IMR-90 (cell line): ENCODE measurements around the gene CITED2. TPM values are rescaled to one million over a fixed set of nuclear protein-coding genes. Genes with fewer than 3 reads are reported as not detected.

Experiments used
- ATAC-seq: fragments of 200-7000 bp; cut with Tn5 transposase; 2 replicates; pipeline ENCODE4 v1.9.1; 2020; ENCODE audit warnings: low read depth, mild to moderate bottlenecking, moderate library complexity
- BruUV-seq: library from RNA; stranded (reverse); fragments of 400-500 nt; replicated peaks from 2 replicates; lab custom pipeline; 2021; lab: Mats Ljungman, UMichigan
- CTCF ChIA-PET: fragments of 300-600 bp; formaldehyde crosslinking; extraction: SDS; loops from one replicate; lab custom pipeline; 2021; ENCODE audit warnings: antibody characterized with exemption; lab: Yijun Ruan, JAX
- POLR2A ChIA-PET: fragments of 300-600 bp; sonication (Branson Sonifier 250); formaldehyde crosslinking; loops from one replicate; lab custom pipeline; 2022; ENCODE audit warnings: antibody characterized with exemption; ENCODE audit not compliant: unreplicated experiment; lab: Charles Lee
- DNase-seq: peaks from one replicate; pipeline ENCODE4 v3.0.0; 2013
- H2AFZ ChIP-seq: replicated peaks from 2 replicates; pipeline ENCODE3; 2013; ENCODE audit warnings: low read length, mild to moderate bottlenecking; ENCODE audit not compliant: poor library complexity
- H2AK5ac ChIP-seq: 2 replicates; pipeline ENCODE4 v1.6.1; 2013; ENCODE audit warnings: low read depth, low read length, inconsistent platforms
- H2AK9ac ChIP-seq: replicated peaks from 2 replicates; pipeline ENCODE3; 2013; ENCODE audit warnings: mild to moderate bottlenecking, low read depth, low read length, moderate library complexity; ENCODE audit not compliant: poor library complexity
- H2BK120ac ChIP-seq: 2 replicates; pipeline ENCODE4 v1.6.1; 2013; ENCODE audit warnings: low read depth, low read length, inconsistent platforms
- H2BK15ac ChIP-seq: 3 replicates; pipeline ENCODE4 v1.6.1; 2013; ENCODE audit warnings: low read depth, low read length, inconsistent platforms
- H2BK20ac ChIP-seq: 2 replicates; pipeline ENCODE4 v1.6.1; 2013; ENCODE audit warnings: low read depth, mild to moderate bottlenecking, inconsistent platforms, low read length, moderate library complexity
- H2BK5ac ChIP-seq: 2 replicates; pipeline ENCODE4 v1.6.1; 2013; ENCODE audit warnings: mild to moderate bottlenecking, low read depth, low read length, inconsistent platforms; ENCODE audit not compliant: poor library complexity, severe bottlenecking
- H3K14ac ChIP-seq: replicated peaks from 2 replicates; pipeline ENCODE4 v1.6.1; 2013; ENCODE audit warnings: low read depth, low read length, inconsistent platforms
- H3K18ac ChIP-seq: 2 replicates; pipeline ENCODE4 v1.6.1; 2013; ENCODE audit warnings: low read depth, low read length, control low read depth
- H3K23ac ChIP-seq: 2 replicates; pipeline ENCODE4 v1.6.1; 2013; ENCODE audit warnings: low read depth, low read length, inconsistent platforms
- H3K27ac ChIP-seq: 2 replicates; pipeline ENCODE4 v1.5.1; 2013; ENCODE audit warnings: mild to moderate bottlenecking, control low read depth, low read length; ENCODE audit not compliant: insufficient read depth
- H3K27me3 ChIP-seq: 2 replicates; pipeline ENCODE4 v1.6.1; 2013; ENCODE audit warnings: low read length; ENCODE audit not compliant: control insufficient read depth, insufficient read depth
- H3K36me3 ChIP-seq: 2 replicates; pipeline ENCODE4 v1.6.1; 2013; ENCODE audit warnings: low read length, mixed read lengths; ENCODE audit not compliant: control insufficient read depth, insufficient read depth
- H3K4ac ChIP-seq: 2 replicates; pipeline ENCODE4 v1.6.1; 2013; ENCODE audit warnings: low read depth, low read length, inconsistent platforms
- H3K4me1 ChIP-seq: 2 replicates; pipeline ENCODE4 v1.6.1; 2013; ENCODE audit warnings: low read length, mixed read lengths; ENCODE audit not compliant: control insufficient read depth, insufficient read depth
- H3K4me2 ChIP-seq: 2 replicates; pipeline ENCODE4 v1.6.1; 2013; ENCODE audit warnings: low read depth, mild to moderate bottlenecking, control low read depth, low read length, moderate library complexity
- H3K4me3 ChIP-seq: 2 replicates; pipeline ENCODE4 v1.5.1; 2013; ENCODE audit warnings: low read depth, mild to moderate bottlenecking, control low read depth, low read length, moderate library complexity; ENCODE audit not compliant: insufficient read depth
- H3K56ac ChIP-seq: 2 replicates; pipeline ENCODE4 v1.6.1; 2013; ENCODE audit warnings: low read length, inconsistent platforms; ENCODE audit not compliant: insufficient read depth; ENCODE audit errors: extremely low read depth
- H3K79me1 ChIP-seq, 2 experiments: 2 replicates each; pipeline ENCODE4 v1.6.1; 2013; ENCODE audit warnings: low read length in 2 of 2, inconsistent platforms in 1 of 2, low read depth in 1 of 2
- H3K9ac ChIP-seq: 2 replicates; pipeline ENCODE4 v1.6.1; 2013; ENCODE audit warnings: low read depth, low read length, control low read depth
- H3K9me1 ChIP-seq: 2 replicates; pipeline ENCODE4 v1.6.1; 2013; ENCODE audit warnings: low read length, inconsistent platforms; ENCODE audit not compliant: insufficient read depth
- H3K9me3 ChIP-seq: 2 replicates; pipeline ENCODE4 v1.6.1; 2013; ENCODE audit warnings: low read length; ENCODE audit not compliant: control insufficient read depth, insufficient read depth
- H4K20me1 ChIP-seq: 2 replicates; pipeline ENCODE4 v1.6.1; 2013; ENCODE audit warnings: low read length, inconsistent platforms; ENCODE audit not compliant: insufficient read depth
- H4K5ac ChIP-seq: 2 replicates; pipeline ENCODE4 v1.6.1; 2013; ENCODE audit warnings: mild to moderate bottlenecking, low read depth, low read length, control low read depth
- H4K8ac ChIP-seq, 2 experiments: 2 replicates each; pipeline ENCODE4 v1.6.1; 2013; ENCODE audit warnings: low read depth in 2 of 2, low read length in 2 of 2, control low read depth in 1 of 2, inconsistent platforms in 1 of 2
- H4K91ac ChIP-seq: 2 replicates; pipeline ENCODE4 v1.6.1; 2013; ENCODE audit warnings: low read depth, low read length, inconsistent platforms; ENCODE audit not compliant: insufficient read depth
- CEBPB ChIP-seq: IDR thresholded peaks from 2 replicates; pipeline ENCODE4 v1.6.1; 2012; ENCODE audit warnings: low read depth, low read length, improper control_type of control experiment
- MAZ ChIP-seq: IDR thresholded peaks from 2 replicates; pipeline ENCODE4 v1.6.1; 2012; ENCODE audit warnings: low read depth, mild to moderate bottlenecking, low read length, improper control_type of control experiment, moderate library complexity, borderline replicate concordance
- WGBS, 2 experiments: methylation state at CpG; one replicate each; pipeline versions ENCODE4 v1.1.5 to v1.1.7; 2013; ENCODE audit warnings: missing lambda C conversion rate in 2 of 2; ENCODE audit not compliant: insufficient read length in 1 of 2; ENCODE audit errors: extremely low coverage in 2 of 2; 5-methylcytosine and 5-hydroxymethylcytosine counted together
- dilution Hi-C: fragments of 300-500 bp; cut with HindIII; formaldehyde crosslinking; loops from one replicate; pipeline ENCODE4 v1.14.3; 2018; ENCODE audit warnings: low sequenced_read_pairs; ENCODE audit not compliant: unreplicated experiment
- in situ Hi-C: fragments of 300-500 bp; cut with MboI; formaldehyde crosslinking; loops from 3 replicates; pipeline ENCODE4 v1.14.3; 2019; ENCODE audit warnings: low sequenced_read_pairs, inconsistent platforms, mixed read lengths
- intact Hi-C: fragments of 100-400 bp; cut with micrococcal nuclease; formaldehyde crosslinking; loops from 2 replicates; pipeline ENCODE4 v1.10.0; 2022
- polyA plus RNA-seq, 3 experiments: library from polyadenylated mRNA; depleted of rRNA; stranded (reverse); fragments of >200 nt; gene quantifications; 2 replicates each; pipeline ENCODE4 v1.2.3, GENCODE V29; 2012; ENCODE audit warnings: low replicate concordance in 1 of 3
- total RNA-seq: library from RNA; depleted of rRNA; stranded (reverse); fragments of >200 nt; gene quantifications from 2 replicates; pipeline ENCODE4 v1.2.3, GENCODE V29; 2012

Gene CITED2
- total and polyA plus RNA-seq, 2 of the 4 experiments (the other 2 are of a cell fraction), result 163 to 483 TPM

DNA sequence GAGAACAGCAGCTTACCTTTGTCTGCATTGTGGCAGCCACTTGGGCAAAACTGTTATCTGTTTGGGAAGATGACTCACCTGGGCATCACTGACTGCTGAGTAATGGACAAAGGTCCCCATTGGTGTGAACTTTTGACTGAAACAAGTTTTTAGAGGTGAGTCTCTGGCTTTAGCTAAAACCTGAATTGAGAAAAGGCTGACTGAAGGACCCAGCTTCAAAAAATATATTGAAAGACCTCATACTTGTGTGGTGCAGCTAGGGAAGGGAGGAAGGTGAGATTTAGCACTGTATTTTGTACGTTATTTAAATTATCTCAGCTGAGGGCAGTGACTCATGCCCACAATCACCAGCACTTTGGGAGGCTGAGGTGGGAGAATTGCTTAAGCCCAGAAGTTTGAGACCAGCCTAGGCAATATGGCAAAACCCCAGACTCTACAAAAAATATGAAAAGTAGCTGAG is 4.5 kb upstream of the CITED2 start:
- Histone ChIP-seq H2AFZ (no peak overlapping the region), H2BK15ac (peak overlapping the region; percentile 26; the same call in 2 of the 3 replicates), H3K4me3 (no peak overlapping the region), H2AK5ac (peak overlapping the region; percentile 48; the same call in 1 of the 2 replicates), H2BK120ac (no peak overlapping the region), H3K23ac (no peak overlapping the region), H2AK9ac (no peak overlapping the region), H3K9me3 (no peaks in the 10 kb centered on the region), H3K27ac (no peak overlapping the region), H3K18ac (peak overlapping the region; percentile 34; the same call in 1 of the 2 replicates), H4K5ac (no peak overlapping the region), H3K4me1 (peaks cover 8% of the 10 kb centered on the region), H4K91ac (no peak overlapping the region), H3K4ac (peak overlapping the region; percentile 51; the same call in 1 of the 2 replicates), H3K79me1 (peaks cover 0 to 14% of the 10 kb centered on the region in 2 experiments; a peak in 1 of 4 replicates), H2BK5ac (no peak overlapping the region), H3K9ac (no peak overlapping the region), H4K8ac (no peak overlapping the region), H4K20me1 (peaks cover 5% of the 10 kb centered on the region), H3K9me1 (peaks cover 4% of the 10 kb centered on the region; the same call in 1 of the 2 replicates), H3K27me3 (no peaks in the 10 kb centered on the region), H3K14ac (peak overlapping the region; percentile 24; the same call in 1 of the 2 replicates), H2BK20ac (no peak overlapping the region), H3K4me2 (no peak overlapping the region), H3K56ac (no peak overlapping the region), H3K36me3 (no peaks in the 10 kb centered on the region)
- intact Hi-C loops, result loop anchor here (5.0 to 10.0 kb wide), 5 partner anchors 68 to 1946 kb away; no protein-coding TSS in a partner anchor
- in situ Hi-C loops, result loop anchor here (10.0 kb wide), 3 partner anchors 386 to 1056 kb away; no protein-coding TSS in a partner anchor
- no CpG with 5 or more reads among the region's 1 CpG for WGBS, 2 experiments
- BruUV-seq, result no TSS peak
- dilution Hi-C loops, result no loop called here
- TF ChIP-seq MAZ (no peak), CEBPB (peak; percentile 23; the same call in 1 of the 2 replicates)
- ATAC-seq (no peak), DNase-seq (peak; percentile 39)
- ChIA-PET POLR2A (interaction anchor here (0.5 kb wide), 1 partner anchor 9 kb away, joined by 3 read pairs; no protein-coding TSS in a partner anchor), CTCF (no interaction called here)
